Left kidney (tissue), 2 donors: ENCODE measurements around the gene CBX8. TPM values are rescaled to one million over a fixed set of nuclear protein-coding genes. Genes with fewer than 3 reads are reported as not detected.

ENCODE experiments used
- DNase-seq: peaks from one replicate; pipeline ENCODE4 v3.0.0-alpha.2; 2013
- polyA plus RNA-seq: library from polyadenylated mRNA; unstranded; fragments of 120-200 nt; gene quantifications from one replicate; pipeline ENCODE4 v1.2.1, GENCODE V29; 2013; ENCODE audit not compliant: insufficient read length

Gene CBX8
- polyA plus RNA-seq, 1 donor: 11.6 TPM

DNA sequence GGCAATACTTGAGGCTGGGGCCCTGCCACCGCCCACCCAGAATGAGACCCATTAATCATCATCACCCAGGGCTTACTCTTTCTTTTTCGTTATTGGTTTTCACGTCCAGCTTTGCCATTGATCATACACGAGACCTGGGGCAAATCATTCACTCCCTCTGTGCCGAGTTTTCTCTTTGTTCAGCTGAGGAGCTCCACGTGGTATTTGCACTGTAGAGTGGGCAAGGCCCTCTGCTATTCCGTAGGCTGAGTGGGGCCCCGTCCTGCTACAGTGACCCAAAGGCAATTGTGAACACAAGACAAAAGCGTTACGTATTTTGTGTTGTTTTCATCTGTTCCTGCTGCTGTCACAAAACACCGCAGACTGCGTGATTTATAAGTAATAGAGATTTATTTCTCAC, 42.5 kb downstream of the CBX8 start:
- DNase-seq: no peak

DNA sequence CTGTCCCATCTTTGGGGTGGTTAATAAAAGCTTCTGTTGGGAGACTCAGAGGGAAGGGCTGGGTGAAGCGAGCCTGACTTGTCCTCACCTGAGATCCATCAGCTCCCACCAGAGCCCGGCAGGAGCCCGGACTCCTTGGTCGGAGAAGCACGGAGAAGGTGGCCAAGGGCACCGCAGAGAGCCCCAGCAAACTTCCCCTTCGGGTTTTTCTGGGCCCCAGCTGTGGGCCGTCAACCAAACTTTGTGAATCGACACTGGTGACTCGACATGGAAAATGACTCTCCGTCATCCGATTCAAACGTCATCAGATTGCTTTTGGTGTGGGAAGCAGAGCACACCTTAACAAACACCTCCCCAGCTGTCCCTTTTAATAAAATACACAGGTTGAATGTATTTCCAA, 44.7 kb downstream of the CBX8 start:
- no peak for DNase-seq

- DNase-seq: no peak
These were observed 46.0 kb downstream of the CBX8 start for GRCh38 chr17:79750650-79751545.

DNA sequence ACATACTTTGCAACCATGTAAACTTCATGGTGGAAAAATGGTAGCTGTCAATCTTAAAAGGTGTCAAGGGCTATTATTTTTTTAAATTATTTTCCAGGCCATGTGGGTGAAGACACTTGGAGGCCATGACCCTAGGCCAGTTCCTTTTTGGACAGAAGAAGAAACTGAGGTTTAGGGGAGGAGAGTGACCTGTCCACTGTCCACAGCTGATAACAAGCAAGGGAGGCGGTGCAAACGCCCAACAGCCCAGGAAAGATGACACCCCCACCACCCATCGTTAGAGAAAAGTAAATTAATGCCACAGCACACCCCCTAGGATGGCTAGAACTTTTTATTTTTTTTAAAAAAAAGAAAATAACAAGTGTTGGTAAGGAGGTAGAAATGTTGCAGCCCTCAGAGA, 46.9 kb downstream of the CBX8 start:
- DNase-seq: no peak

DNA sequence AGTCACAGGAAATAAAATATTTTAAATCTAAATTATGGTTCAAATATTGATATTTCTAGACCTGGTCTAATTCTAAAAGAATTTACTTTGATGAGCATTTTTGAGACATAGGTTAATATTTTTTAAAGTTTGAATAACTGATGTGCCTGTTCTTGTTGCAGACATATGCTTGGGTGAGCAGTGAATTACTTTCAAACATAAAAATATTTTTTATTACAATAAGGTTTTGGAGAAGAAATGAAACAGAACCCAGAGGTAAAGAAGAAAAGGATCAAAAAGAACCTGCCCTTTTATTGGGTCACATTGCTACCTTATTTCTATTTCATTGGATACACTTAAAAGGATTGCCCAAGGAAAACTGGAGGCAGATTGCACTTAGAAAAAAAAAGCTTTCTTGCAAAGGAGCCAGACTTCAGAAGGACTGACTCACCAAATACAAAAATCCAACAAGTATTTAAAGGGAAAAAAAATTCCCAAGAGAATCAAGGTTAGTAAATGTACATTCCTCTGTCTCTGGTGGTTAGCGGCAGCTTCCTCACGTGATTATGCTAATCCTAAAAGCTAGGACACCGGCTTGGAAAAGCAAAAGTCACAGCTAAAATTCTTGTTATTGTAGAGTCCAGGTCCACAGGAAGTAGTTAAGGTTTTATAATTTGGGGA, 47.6 kb downstream of the CBX8 start:
- no peak for DNase-seq

DNA sequence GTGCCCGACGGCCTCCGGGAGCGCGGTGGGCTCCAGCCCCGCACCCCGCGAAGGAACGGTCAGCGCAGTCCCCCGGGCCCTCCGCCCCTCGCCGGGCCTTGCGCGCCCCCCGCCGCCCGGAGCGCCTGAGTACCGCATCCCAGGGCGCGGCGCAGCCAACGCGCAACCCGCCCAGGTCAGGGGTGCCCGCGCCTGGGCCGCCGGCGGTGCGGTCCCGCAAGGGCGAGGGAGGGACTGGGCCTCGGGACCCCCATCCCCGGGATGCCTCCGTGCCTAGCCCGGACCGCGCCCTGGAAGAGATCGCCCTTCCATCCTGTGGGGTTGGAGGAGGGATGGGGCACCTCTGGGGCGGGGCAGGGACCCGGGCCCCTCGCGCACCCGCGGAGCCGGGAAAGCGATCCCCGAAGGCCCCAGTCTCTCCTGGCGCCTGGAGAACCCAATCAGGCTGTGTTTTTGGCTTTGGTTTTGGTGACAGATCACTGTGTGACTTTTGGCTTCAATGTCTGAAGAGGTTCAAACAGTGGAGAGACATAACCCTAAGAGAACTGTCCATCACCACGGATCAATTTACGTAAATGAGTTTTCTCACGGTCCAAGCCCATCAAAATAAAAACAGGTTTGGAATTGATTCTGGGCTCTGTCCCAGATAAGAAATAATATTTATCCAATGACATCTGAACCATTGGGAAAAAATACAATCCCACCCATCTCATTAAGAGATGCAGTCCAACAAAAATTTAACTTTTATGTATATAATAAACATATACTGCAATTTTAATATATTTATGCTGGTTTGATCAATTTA, 48.4 kb downstream of the CBX8 start:
- no peak for DNase-seq

GRCh38 chr17:79747508-79748294, 49.2 kb downstream of the CBX8 start:
- no peak for DNase-seq

DNA sequence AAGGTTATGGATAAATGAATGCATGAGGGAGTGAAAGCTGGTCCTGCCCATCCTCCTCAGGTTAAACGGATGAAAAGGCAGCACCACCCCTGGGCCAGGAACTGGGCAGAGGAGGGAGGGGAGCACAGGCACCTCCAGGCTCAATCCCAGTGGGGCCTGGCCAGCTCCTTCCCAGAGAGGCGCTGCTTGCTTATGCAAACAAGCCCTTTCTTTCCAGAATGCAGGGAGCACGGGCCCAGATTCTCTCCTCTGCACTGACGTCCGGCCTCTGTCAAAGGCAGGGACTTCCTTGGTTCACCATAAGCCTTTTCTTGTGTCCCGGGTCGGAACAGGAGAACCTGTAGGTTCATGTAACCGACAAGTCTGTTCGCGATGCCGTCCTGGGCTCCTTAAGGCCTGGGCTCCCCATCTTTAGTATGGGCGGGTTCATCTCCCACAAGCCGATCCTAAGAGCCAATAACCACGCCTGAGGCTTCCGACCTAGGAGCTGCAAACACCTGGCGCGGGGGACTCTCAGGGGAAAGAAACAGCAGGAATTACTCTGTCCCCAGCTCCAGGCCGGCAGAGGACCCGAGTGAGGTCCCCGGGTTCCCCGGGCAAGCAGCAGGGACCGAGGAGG, 49.9 kb downstream of the CBX8 start:
- no peak for DNase-seq

DNA sequence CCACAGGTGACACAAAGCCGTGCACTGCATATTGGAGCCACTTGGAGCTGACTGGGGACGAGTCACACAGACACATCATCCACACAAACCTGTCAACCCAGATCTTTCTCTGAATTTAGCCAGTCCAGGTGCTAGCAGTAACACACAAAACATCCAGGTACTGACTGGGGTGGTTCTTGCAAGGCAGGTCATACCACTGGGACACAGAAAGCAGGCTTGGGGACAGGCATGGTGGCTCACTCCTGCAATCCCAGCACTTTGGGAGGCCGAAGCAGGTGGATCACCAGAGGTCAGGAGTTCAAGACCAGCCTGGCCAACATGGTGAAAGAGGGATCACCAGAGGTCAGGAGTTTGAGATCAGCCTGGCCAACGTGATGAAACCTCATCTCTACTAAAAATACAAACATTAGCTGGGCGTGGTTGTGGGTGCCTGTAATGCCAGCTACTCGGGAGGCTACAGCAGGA, 51.2 kb downstream of the CBX8 start:
- DNase-seq: no peak

- no peak for DNase-seq
These were observed 53.3 kb downstream of the CBX8 start for GRCh38 chr17:79743614-79744013.

DNA sequence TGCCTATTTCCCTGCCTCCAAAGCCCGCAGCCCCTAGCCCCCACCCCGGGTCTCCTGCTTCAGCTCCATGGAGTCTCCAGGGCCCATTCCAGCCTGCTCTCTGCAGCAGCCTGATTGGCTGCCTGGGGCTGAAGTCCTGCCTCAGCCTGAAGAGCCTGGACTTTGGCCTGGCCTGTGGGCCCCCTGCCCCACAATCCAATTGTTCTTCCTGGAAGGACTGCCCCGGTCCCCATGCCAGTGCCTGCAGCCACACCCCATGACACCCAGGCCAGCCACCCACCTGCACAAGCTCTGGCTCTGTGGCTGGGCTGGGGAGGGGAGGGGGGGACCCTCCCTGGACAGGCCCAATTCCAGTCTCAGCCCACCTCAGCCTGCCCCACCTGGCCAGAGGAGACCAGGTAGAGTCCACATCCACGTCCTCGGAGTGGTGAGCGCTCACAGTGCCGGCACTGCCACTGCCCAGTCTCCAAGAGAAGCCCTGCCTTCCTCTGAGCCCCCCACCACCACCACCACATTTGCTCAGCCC, 53.9 kb downstream of the CBX8 start:
- no peak for DNase-seq

DNA sequence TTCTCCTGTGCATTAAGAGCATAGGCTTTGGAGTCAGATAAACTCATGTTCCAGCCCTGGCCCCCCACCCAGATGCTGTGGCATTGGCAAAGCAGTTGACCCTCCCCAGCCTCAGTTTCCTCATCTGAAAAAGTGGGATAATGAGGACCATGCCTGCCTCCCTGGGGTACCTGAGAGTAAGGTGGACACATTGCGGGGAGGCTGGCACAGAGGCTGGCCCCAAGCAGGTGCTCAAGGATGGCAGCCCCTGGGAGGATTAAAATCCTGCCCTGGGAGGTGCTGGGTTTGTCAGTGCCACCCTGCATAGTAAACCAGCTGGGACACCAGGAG, 54.3 kb downstream of the CBX8 start:
- no peak for DNase-seq

Other genes starting within 250 kb of the CBX8 start
- 1.2 TPM for gene RBFOX3, start 186.0 kb downstream of the CBX8 start, polyA plus RNA-seq
- 4.7 TPM for gene ENPP7, start 66.1 kb downstream of the CBX8 start, polyA plus RNA-seq
- 22.9 TPM for gene CBX2, start 18.9 kb downstream of the CBX8 start, polyA plus RNA-seq
- gene CBX4, start 42.4 kb upstream of the CBX8 start, polyA plus RNA-seq: 9.5 TPM
- 33.1 TPM for gene TBC1D16, start 238.8 kb upstream of the CBX8 start, polyA plus RNA-seq
- 21.5 TPM for gene CCDC40, start 239.6 kb upstream of the CBX8 start, polyA plus RNA-seq